Measurements from ENCODE around the gene TMEM214. TPM values are rescaled to one million over a fixed set of nuclear protein-coding genes. Genes with fewer than 3 reads are reported as not detected.

Gene TMEM214
- total RNA-seq, 1 donor from 2014 or later: 32.7 TPM

GRCh38 chr2:27089111-27089954 lies 56.6 kb downstream of the TMEM214 start:
- ATAC-seq (no peak), DNase-seq (ENCODE audit: missing footprints) (peak; percentile 5)
- intact Hi-C loops (cut with DNase I): loop anchor here (5.0 kb wide), 1 partner anchor 57 kb away; the partner anchor contains the start of gene TMEM214

Other genes starting within 250 kb of the TMEM214 start
- gene CENPA, start 246.9 kb upstream of the TMEM214 start, total RNA-seq: 0.65 TPM
- not detected for gene DPYSL5, start 184.8 kb upstream of the TMEM214 start, total RNA-seq
- gene MAPRE3, start 62.3 kb upstream of the TMEM214 start, total RNA-seq: 58.9 TPM
- 9.9 TPM for gene AGBL5, start 18.7 kb downstream of the TMEM214 start, total RNA-seq
- 411 TPM for gene OST4, start 38.7 kb downstream of the TMEM214 start, total RNA-seq
- 25.8 TPM for gene EMILIN1, start 45.6 kb downstream of the TMEM214 start, total RNA-seq
- gene KHK, start 53.8 kb downstream of the TMEM214 start, total RNA-seq: 4.5 TPM
- gene CGREF1, start 86.2 kb downstream of the TMEM214 start, total RNA-seq: 0.84 TPM
- gene ABHD1, start 90.8 kb downstream of the TMEM214 start, total RNA-seq: 2.4 TPM
- 54.5 TPM for gene PREB, start 101.7 kb downstream of the TMEM214 start, total RNA-seq
- not detected for gene PRR30, start 106.4 kb downstream of the TMEM214 start, total RNA-seq
- gene TCF23, start 116.0 kb downstream of the TMEM214 start, total RNA-seq: 0.16 TPM
- 115 TPM for gene ATRAID, start 179.1 kb downstream of the TMEM214 start, total RNA-seq
- 12.3 TPM for gene SLC5A6, start 179.3 kb downstream of the TMEM214 start, total RNA-seq
- gene CAD, start 184.4 kb downstream of the TMEM214 start, total RNA-seq: 9.4 TPM
- 10.1 TPM for gene SLC30A3, start 230.1 kb downstream of the TMEM214 start, total RNA-seq
- 1.9 TPM for gene DNAJC5G, start 242.5 kb downstream of the TMEM214 start, total RNA-seq
- gene TRIM54, start 249.5 kb downstream of the TMEM214 start, total RNA-seq: 282 TPM